ENCODE data around the gene VRTN. TPM values are rescaled to one million over a fixed set of nuclear protein-coding genes. Genes with fewer than 3 reads are reported as not detected.

The VRTN gene
- total and polyA plus RNA-seq, 9 of the 15 experiments (the other 6 are each of a cell fraction or from before 2014, with no cell fraction given), result 0.05 to 0.09 (median 0.06) TPM; not detected in 6

DNA sequence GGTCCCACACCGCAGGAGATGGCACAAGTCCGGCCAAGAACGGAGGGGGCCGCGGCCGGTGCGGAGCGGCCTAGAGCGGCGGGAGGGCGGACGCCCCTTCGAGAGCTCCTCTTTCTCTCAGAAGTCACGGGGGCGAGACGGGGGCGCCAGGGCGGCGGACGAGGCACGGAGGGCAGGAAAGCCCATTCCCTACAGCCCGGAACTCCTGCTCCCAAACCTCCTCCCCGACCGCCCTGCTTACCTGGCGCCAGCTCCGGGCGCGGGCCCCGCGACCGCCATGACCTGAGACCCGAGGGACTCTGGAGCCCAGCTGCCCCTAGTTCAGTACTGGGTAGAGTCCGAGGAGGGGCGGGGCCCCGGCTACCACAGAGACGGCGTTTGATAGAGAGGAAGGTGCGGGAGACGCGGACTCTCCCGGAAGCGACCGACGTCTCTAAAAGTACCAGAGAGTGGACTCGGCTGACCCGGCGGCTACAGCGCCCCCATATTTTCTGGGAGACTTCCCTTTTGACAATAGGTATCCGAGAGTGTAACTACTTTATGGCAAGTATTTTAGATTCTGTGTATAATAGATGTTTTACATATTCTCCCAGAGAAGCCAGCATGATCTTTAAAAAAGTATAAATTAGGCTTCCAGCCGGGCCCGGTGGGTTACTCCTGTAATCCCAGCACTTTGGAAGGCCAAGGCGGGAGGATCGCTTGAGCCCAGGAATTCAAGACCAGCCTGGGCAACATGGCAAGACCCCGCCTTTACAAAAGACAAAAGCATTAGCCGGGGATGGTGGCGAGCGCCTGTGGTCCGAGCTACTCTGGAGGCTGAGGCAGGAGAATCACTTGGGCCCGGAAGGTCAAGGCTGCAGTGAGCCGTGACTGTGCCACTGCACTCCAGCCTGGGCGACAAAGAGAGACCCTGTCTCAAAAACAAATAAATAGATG, 45.4 kb upstream of the VRTN start, which contains the start of gene ABCD4 (continued):
- TF ChIP-seq, protein P1, sequence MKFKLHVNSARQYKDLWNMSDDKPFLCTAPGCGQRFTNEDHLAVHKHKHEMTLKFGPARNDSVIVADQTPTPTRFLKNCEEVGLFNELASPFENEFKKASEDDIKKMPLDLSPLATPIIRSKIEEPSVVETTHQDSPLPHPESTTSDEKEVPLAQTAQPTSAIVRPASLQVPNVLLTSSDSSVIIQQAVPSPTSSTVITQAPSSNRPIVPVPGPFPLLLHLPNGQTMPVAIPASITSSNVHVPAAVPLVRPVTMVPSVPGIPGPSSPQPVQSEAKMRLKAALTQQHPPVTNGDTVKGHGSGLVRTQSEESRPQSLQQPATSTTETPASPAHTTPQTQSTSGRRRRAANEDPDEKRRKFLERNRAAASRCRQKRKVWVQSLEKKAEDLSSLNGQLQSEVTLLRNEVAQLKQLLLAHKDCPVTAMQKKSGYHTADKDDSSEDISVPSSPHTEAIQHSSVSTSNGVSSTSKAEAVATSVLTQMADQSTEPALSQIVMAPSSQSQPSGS (CRISPR knock-in tag; IDR thresholded peaks at IDR 0.05), result no peak
- TF ChIP-seq ZNF507 (tag; conservative IDR thresholded peaks at IDR 0.05), result no peak
- TF ChIP-seq CC2D1A (IDR thresholded peaks at IDR 0.05), result no peak; the same call in 1 of the 2 replicates
- TF ChIP-seq, protein P2, sequence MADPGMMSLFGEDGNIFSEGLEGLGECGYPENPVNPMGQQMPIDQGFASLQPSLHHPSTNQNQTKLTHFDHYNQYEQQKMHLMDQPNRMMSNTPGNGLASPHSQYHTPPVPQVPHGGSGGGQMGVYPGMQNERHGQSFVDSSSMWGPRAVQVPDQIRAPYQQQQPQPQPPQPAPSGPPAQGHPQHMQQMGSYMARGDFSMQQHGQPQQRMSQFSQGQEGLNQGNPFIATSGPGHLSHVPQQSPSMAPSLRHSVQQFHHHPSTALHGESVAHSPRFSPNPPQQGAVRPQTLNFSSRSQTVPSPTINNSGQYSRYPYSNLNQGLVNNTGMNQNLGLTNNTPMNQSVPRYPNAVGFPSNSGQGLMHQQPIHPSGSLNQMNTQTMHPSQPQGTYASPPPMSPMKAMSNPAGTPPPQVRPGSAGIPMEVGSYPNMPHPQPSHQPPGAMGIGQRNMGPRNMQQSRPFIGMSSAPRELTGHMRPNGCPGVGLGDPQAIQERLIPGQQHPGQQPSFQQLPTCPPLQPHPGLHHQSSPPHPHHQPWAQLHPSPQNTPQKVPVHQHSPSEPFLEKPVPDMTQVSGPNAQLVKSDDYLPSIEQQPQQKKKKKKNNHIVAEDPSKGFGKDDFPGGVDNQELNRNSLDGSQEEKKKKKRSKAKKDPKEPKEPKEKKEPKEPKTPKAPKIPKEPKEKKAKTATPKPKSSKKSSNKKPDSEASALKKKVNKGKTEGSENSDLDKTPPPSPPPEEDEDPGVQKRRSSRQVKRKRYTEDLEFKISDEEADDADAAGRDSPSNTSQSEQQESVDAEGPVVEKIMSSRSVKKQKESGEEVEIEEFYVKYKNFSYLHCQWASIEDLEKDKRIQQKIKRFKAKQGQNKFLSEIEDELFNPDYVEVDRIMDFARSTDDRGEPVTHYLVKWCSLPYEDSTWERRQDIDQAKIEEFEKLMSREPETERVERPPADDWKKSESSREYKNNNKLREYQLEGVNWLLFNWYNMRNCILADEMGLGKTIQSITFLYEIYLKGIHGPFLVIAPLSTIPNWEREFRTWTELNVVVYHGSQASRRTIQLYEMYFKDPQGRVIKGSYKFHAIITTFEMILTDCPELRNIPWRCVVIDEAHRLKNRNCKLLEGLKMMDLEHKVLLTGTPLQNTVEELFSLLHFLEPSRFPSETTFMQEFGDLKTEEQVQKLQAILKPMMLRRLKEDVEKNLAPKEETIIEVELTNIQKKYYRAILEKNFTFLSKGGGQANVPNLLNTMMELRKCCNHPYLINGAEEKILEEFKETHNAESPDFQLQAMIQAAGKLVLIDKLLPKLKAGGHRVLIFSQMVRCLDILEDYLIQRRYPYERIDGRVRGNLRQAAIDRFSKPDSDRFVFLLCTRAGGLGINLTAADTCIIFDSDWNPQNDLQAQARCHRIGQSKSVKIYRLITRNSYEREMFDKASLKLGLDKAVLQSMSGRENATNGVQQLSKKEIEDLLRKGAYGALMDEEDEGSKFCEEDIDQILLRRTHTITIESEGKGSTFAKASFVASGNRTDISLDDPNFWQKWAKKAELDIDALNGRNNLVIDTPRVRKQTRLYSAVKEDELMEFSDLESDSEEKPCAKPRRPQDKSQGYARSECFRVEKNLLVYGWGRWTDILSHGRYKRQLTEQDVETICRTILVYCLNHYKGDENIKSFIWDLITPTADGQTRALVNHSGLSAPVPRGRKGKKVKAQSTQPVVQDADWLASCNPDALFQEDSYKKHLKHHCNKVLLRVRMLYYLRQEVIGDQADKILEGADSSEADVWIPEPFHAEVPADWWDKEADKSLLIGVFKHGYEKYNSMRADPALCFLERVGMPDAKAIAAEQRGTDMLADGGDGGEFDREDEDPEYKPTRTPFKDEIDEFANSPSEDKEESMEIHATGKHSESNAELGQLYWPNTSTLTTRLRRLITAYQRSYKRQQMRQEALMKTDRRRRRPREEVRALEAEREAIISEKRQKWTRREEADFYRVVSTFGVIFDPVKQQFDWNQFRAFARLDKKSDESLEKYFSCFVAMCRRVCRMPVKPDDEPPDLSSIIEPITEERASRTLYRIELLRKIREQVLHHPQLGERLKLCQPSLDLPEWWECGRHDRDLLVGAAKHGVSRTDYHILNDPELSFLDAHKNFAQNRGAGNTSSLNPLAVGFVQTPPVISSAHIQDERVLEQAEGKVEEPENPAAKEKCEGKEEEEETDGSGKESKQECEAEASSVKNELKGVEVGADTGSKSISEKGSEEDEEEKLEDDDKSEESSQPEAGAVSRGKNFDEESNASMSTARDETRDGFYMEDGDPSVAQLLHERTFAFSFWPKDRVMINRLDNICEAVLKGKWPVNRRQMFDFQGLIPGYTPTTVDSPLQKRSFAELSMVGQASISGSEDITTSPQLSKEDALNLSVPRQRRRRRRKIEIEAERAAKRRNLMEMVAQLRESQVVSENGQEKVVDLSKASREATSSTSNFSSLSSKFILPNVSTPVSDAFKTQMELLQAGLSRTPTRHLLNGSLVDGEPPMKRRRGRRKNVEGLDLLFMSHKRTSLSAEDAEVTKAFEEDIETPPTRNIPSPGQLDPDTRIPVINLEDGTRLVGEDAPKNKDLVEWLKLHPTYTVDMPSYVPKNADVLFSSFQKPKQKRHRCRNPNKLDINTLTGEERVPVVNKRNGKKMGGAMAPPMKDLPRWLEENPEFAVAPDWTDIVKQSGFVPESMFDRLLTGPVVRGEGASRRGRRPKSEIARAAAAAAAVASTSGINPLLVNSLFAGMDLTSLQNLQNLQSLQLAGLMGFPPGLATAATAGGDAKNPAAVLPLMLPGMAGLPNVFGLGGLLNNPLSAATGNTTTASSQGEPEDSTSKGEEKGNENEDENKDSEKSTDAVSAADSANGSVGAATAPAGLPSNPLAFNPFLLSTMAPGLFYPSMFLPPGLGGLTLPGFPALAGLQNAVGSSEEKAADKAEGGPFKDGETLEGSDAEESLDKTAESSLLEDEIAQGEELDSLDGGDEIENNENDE (IDR thresholded peaks at IDR 0.05; ENCODE audit: low read depth, low read length), result no peak
- TF ChIP-seq NR2C2 (CRISPR knock-in tag; IDR thresholded peaks at IDR 0.05), result no peak
- TF ChIP-seq NR2C2 (tag; IDR thresholded peaks at IDR 0.05), result no peak; the same call in 1 of the 2 replicates
- TF ChIP-seq NBN (IDR thresholded peaks at IDR 0.05; ENCODE audit: low read depth), result no peak
- TF ChIP-seq, protein P3, sequence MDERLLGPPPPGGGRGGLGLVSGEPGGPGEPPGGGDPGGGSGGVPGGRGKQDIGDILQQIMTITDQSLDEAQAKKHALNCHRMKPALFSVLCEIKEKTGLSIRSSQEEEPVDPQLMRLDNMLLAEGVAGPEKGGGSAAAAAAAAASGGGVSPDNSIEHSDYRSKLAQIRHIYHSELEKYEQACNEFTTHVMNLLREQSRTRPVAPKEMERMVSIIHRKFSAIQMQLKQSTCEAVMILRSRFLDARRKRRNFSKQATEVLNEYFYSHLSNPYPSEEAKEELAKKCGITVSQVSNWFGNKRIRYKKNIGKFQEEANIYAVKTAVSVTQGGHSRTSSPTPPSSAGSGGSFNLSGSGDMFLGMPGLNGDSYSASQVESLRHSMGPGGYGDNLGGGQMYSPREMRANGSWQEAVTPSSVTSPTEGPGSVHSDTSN (CRISPR knock-in tag; IDR thresholded peaks at IDR 0.05; ENCODE audit: low read depth), result no peak
- TF ChIP-seq, protein P3 (tag; conservative IDR thresholded peaks at IDR 0.05; ENCODE audit: low read depth), result no peak
- TF ChIP-seq ILF3 (IDR thresholded peaks at IDR 0.05; ENCODE audit: borderline replicate concordance), result no peak
- TF ChIP-seq, protein P4, sequence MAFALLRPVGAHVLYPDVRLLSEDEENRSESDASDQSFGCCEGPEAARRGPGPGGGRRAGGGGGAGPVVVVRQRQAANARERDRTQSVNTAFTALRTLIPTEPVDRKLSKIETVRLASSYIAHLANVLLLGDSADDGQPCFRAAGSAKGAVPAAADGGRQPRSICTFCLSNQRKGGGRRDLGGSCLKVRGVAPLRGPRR (CRISPR knock-in tag; IDR thresholded peaks at IDR 0.05), result no peak
